ENCODE measurements around the gene MYF5. TPM values are rescaled to one million over a fixed set of nuclear protein-coding genes. Genes with fewer than 3 reads are reported as not detected.

MYF5 gene
- total and polyA plus RNA-seq, 2 donors (not counting 3 experiments of a cell fraction or from before 2014, with no cell fraction given) = not detected

DNA sequence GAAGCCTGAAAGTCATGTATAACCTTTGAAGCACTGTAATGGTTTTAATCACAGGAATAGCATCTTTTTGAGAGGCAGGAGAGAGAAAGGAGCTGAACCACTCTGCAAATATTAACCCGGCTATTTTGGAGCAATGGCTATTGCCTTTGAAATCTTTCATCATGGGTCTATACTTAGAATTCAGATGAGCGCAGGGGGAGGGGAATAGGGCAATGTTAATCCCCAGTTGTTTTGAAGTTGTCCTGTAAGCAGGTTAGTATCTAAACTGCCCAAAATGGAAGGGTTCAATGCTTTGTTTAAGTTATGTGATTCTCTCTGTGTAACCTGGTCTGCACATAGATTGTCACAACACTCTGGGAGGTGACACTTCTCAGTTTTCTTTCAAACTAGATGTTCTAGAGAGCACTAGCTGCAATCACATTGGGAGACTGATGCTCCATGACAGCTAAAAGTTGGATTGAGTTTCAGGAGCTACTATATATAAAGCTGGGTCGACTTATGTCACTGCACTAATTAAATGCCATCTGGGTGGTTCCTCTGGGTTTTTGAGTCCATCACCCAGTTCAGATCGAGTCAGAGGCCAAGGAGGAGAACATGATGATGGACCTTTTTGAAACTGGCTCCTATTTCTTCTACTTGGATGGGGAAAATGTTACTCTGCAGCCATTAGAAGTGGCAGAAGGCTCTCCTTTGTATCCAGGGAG lies 9.4 kb upstream of the MYF5 start, which contains the start of gene MYF6:
Gene MYF6, plus strand, starts transcription at position 509 of the 704 bp plus-strand sequence. Its CDS starts 86 bp downstream, at position 595.
- no peak within 1 kb of the TSS for H3K9ac ChIP-seq (replicated peaks; ENCODE audit: extremely low read depth, insufficient read depth, low read length)

More for the DNA sequence above, 9.4 kb upstream of the MYF5 start, which contains the start of gene MYF6:
- ChIA-PET POLR2A (no interaction called here), CTCF (no interaction called here)
- Histone ChIP-seq H3K79me2 (ENCODE audit: control insufficient read depth, insufficient read depth, low read length) (no peaks in the 10 kb centered on the region), H3K36me3 (ENCODE audit: control insufficient read depth in 2 of 2, extremely low read depth in 1 of 2, insufficient read depth in 2 of 2, low read length in 2 of 2) (no peaks in the 10 kb centered on the region), H3K4me3 (replicated peaks in 1 of 3; ENCODE audit: insufficient read depth in 1 of 3, low read depth in 1 of 3, low read length in 3 of 3) (no peak within 1 kb of the TSS), H3K9me3 (replicated peaks; ENCODE audit: control insufficient read depth, insufficient read depth, low read length) (no peaks in the 10 kb centered on the region), H3K9me1 (replicated peaks; ENCODE audit: control insufficient read depth, extremely low read depth, insufficient read depth, low read length) (no peaks in the 10 kb centered on the region), H2AFZ (ENCODE audit: low read depth, low read length) (no peak within 1 kb of the TSS), H4K20me1 (replicated peaks; ENCODE audit: control insufficient read depth, extremely low read depth, insufficient read depth, low read length) (no peaks in the 10 kb centered on the region), H3K27me3 (ENCODE audit: control insufficient read depth in 2 of 2, insufficient read depth in 2 of 2, low read length in 2 of 2) (no peaks in the 10 kb centered on the region), H3K4me1 (ENCODE audit: control insufficient read depth, extremely low read depth, insufficient read depth, low read length) (no peaks in the 10 kb centered on the region), H3K27ac (ENCODE audit: insufficient read depth, low read depth, low read length) (no peak within 1 kb of the TSS), H3K4me2 (ENCODE audit: insufficient read depth, low read length) (no peak within 1 kb of the TSS)
- BruUV-seq (replicated peaks) = no TSS peak
- FAIRE-seq (no peak), DNase-seq (ENCODE audit: low read depth, low spot score) (no peak)
- dilution Hi-C loops (cut with MboI; ENCODE audit: extremely low pct_ligation_motif_present, low sequenced_read_pairs) (no loop called here), intact Hi-C loops (cut with micrococcal nuclease) (no loop called here)
- TF ChIP-seq MYC (IDR thresholded peaks at IDR 0.05; ENCODE audit: low read depth, low read length) (no peak), MAX (IDR thresholded peaks at IDR 0.05; ENCODE audit: insufficient read depth, insufficient read length) (no peak), FOS (IDR thresholded peaks at IDR 0.05; ENCODE audit: borderline replicate concordance, insufficient read depth, low read length) (no peak), POLR2A (IDR thresholded peaks at IDR 0.05; ENCODE audit: low read depth, low read length) (no peak), EZH2 (IDR thresholded peaks at IDR 0.05; ENCODE audit: borderline replicate concordance, low read depth, low read length, severe bottlenecking) (no peak), JUN (IDR thresholded peaks at IDR 0.05; ENCODE audit: borderline replicate concordance, insufficient read depth, insufficient read length, low read depth) (no peak), POLR2AphosphoS5 (IDR thresholded peaks at IDR 0.05; ENCODE audit: insufficient read depth, low read depth, low read length) (no peak)
- TF ChIP-seq, protein P1, sequence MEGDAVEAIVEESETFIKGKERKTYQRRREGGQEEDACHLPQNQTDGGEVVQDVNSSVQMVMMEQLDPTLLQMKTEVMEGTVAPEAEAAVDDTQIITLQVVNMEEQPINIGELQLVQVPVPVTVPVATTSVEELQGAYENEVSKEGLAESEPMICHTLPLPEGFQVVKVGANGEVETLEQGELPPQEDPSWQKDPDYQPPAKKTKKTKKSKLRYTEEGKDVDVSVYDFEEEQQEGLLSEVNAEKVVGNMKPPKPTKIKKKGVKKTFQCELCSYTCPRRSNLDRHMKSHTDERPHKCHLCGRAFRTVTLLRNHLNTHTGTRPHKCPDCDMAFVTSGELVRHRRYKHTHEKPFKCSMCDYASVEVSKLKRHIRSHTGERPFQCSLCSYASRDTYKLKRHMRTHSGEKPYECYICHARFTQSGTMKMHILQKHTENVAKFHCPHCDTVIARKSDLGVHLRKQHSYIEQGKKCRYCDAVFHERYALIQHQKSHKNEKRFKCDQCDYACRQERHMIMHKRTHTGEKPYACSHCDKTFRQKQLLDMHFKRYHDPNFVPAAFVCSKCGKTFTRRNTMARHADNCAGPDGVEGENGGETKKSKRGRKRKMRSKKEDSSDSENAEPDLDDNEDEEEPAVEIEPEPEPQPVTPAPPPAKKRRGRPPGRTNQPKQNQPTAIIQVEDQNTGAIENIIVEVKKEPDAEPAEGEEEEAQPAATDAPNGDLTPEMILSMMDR (IDR thresholded peaks at IDR 0.05; ENCODE audit: extremely low read depth in 1 of 2, insufficient read depth in 1 of 2, low read depth in 1 of 2, low read length in 2 of 2) = no peak
